ENCODE measurements around the gene PLD1. TPM values are rescaled to one million over a fixed set of nuclear protein-coding genes. Genes with fewer than 3 reads are reported as not detected.

PLD1 gene
- total RNA-seq, 4 donors from 2014 or later: 30.9 to 67.9 (median 56.0) TPM

GRCh38 chr3:171743327-171744157, 66.7 kb downstream of the PLD1 start:
- H3K9me3 ChIP-seq: no peaks in the 10 kb centered on the region
- peaks cover 0 to 20% (median 0%) of the 10 kb centered on the region in 3 donors for H3K36me3 ChIP-seq
- TF ChIP-seq POLR2A (IDR thresholded peaks at IDR 0.05): no peak
- no peak for TF ChIP-seq CTCF (IDR thresholded peaks at IDR 0.05)
- H3K4me1 ChIP-seq: peaks cover 0 to 57% (median 9%) of the 10 kb centered on the region in 3 donors
- DNase-seq: no peak
- no peaks in the 10 kb centered on the region for H3K27me3 ChIP-seq
- intact Hi-C loops (cut with DNase I): no loop called here
- WGBS, 2 donors: 85 to 89% methylated on average over 8 to 10 of the region's 10 CpGs
- H3K4me3 ChIP-seq: no peak overlapping the region
- peak overlapping the region in 1 of 4 donors; percentile 2 for H3K27ac ChIP-seq

GRCh38 chr3:171741377-171741776, 68.9 kb downstream of the PLD1 start:
- WGBS, 2 donors: 56 to 57% methylated on average over 2 of the region's 2 CpGs
- H3K4me1 ChIP-seq: peaks cover 0 to 41% (median 2%) of the 10 kb centered on the region in 3 donors
- no peaks in the 10 kb centered on the region for H3K27me3 ChIP-seq
- intact Hi-C loops (cut with DNase I): no loop called here
- no peak for TF ChIP-seq POLR2A (IDR thresholded peaks at IDR 0.05)
- peaks cover 0 to 29% (median 0%) of the 10 kb centered on the region in 3 donors for H3K36me3 ChIP-seq
- H3K27ac ChIP-seq: no peak overlapping the region
- no peaks in the 10 kb centered on the region for H3K9me3 ChIP-seq
- DNase-seq: no peak
- no peak overlapping the region for H3K4me3 ChIP-seq

- Histone ChIP-seq H3K27ac (no peak overlapping the region), H3K9me3 (no peaks in the 10 kb centered on the region), H3K36me3 (peaks cover 3 to 63% (median 5%) of the 10 kb centered on the region in 3 donors), H3K27me3 (no peaks in the 10 kb centered on the region), H3K4me3 (no peak overlapping the region), H3K4me1 (peaks cover 0 to 8% (median 2%) of the 10 kb centered on the region in 3 donors)
- no peak for DNase-seq
- 71 to 100% methylated on average over 1 to 2 of the region's 2 CpGs for WGBS, 2 donors
- TF ChIP-seq POLR2A (IDR thresholded peaks at IDR 0.05) (no peak), CTCF (IDR thresholded peaks at IDR 0.05) (no peak)
- intact Hi-C loops (cut with DNase I): no loop called here
Measured at GRCh38 chr3:171736556-171736955, 73.7 kb downstream of the PLD1 start.

GRCh38 chr3:171733561-171733960, 76.7 kb downstream of the PLD1 start:
- no peak for DNase-seq
- TF ChIP-seq POLR2A (IDR thresholded peaks at IDR 0.05) (no peak), CTCF (IDR thresholded peaks at IDR 0.05) (no peak)

GRCh38 chr3:171732756-171733155, 77.5 kb downstream of the PLD1 start:
- Histone ChIP-seq H3K27me3 (no peaks in the 10 kb centered on the region), H3K36me3 (peaks cover 3 to 92% (median 5%) of the 10 kb centered on the region in 3 donors), H3K9me3 (no peaks in the 10 kb centered on the region), H3K4me1 (no peaks in the 10 kb centered on the region), H3K4me3 (no peak overlapping the region), H3K27ac (no peak overlapping the region)
- intact Hi-C loops (cut with DNase I): no loop called here
- no peak for TF ChIP-seq CTCF (IDR thresholded peaks at IDR 0.05)
- TF ChIP-seq POLR2A (IDR thresholded peaks at IDR 0.05): no peak
- WGBS, 2 donors: 75 to 91% methylated on average over 3 of the region's 3 CpGs
- DNase-seq: no peak

More at GRCh38 chr3:171733561-171733960, 76.7 kb downstream of the PLD1 start:
- no peaks in the 10 kb centered on the region for H3K4me1 ChIP-seq
- H3K36me3 ChIP-seq: peaks cover 3 to 87% (median 5%) of the 10 kb centered on the region in 3 donors
- intact Hi-C loops (cut with DNase I): no loop called here
- no peak overlapping the region for H3K4me3 ChIP-seq
- H3K27ac ChIP-seq: no peak overlapping the region
- H3K27me3 ChIP-seq: no peaks in the 10 kb centered on the region
- H3K9me3 ChIP-seq: no peaks in the 10 kb centered on the region

All from esophagus squamous epithelium (tissue), 5 donors.